HepG2 (cell line): ENCODE data around the gene GBA2. TPM values are rescaled to one million over a fixed set of nuclear protein-coding genes. Genes with fewer than 3 reads are reported as not detected.

Experiments
- ATAC-seq: fragments of 200-7000 bp; cut with Tn5 transposase; 3 replicates; pipeline ENCODE4 v1.9.1; 2020; ENCODE audit warnings: mild to moderate bottlenecking, moderate library complexity
- BruUV-seq: library from RNA; stranded (reverse); fragments of 400-500 nt; replicated peaks from 2 replicates; lab custom pipeline; 2021; lab: Mats Ljungman, UMichigan
- CTCF ChIA-PET: fragments of 300-600 bp; formaldehyde crosslinking; extraction: SDS; loops from one replicate; lab custom pipeline; 2021; ENCODE audit warnings: low total read pairs, inconsistent platforms, low intra/inter-chr PET ratio; lab: Yijun Ruan, JAX
- POLR2A ChIA-PET: fragments of 350-600 bp; sonication (Branson Sonifier 250); formaldehyde crosslinking; loops from one replicate; lab custom pipeline; 2020; ENCODE audit warnings: antibody characterized with exemption, inconsistent platforms; lab: Yijun Ruan, JAX
- DNase-seq: peaks from one replicate; pipeline ENCODE4 v3.0.0-alpha.2; 2015; ENCODE audit warnings: low spot score
- FAIRE-seq: peaks from 3 replicates; lab custom pipeline; 2011; peaks lifted over from hg19 to GRCh38; lab: Jason Lieb, UNC
- H2AFZ ChIP-seq: one replicate; pipeline ENCODE4 v1.6.1; 2011; ENCODE audit warnings: low read length, inconsistent platforms
- H3K27ac ChIP-seq: fragments of 300-600 bp; 3 replicates; pipeline ENCODE4 v1.8.0; 2011; ENCODE audit warnings: mixed run types, mild to moderate bottlenecking, mixed read lengths, low read length, inconsistent platforms; ENCODE audit not compliant: insufficient read depth; ENCODE audit errors: extremely low read length
- H3K27me3 ChIP-seq, 2 experiments: fragments of 200-600 bp in 1 of 2; 2 replicates in 1 of 2; 3 replicates in 1 of 2; pipeline versions ENCODE4 v1.6.0 to v1.8.0; 2011; ENCODE audit warnings: low read length in 2 of 2, mild to moderate bottlenecking in 2 of 2, moderate library complexity in 2 of 2, inconsistent platforms in 1 of 2; ENCODE audit not compliant: insufficient read depth in 2 of 2, control insufficient read depth in 1 of 2
- H3K36me3 ChIP-seq, 2 experiments: fragments of 200-600 bp in 1 of 2; replicated peaks in 1 of 2; 2 replicates in 1 of 2; 3 replicates in 1 of 2; pipeline versions ENCODE4 v1.5.1 to v1.8.0; 2011; ENCODE audit warnings: low read length in 2 of 2, inconsistent platforms in 1 of 2; ENCODE audit not compliant: insufficient read depth in 2 of 2, control insufficient read depth in 1 of 2
- H3K4me1 ChIP-seq: 2 replicates; pipeline ENCODE4 v1.5.1; 2012; ENCODE audit warnings: low read length, inconsistent platforms; ENCODE audit not compliant: insufficient read depth
- H3K4me2 ChIP-seq: 2 replicates; pipeline ENCODE4 v1.6.0; 2011; ENCODE audit warnings: low read depth, low read length, inconsistent platforms
- H3K4me3 ChIP-seq, 3 experiments: fragments of 200-600 bp in 1 of 3; sonication (generic), shearing (Covaris generic) in 1 of 3; replicated peaks in 1 of 3; 2 replicates each; pipeline ENCODE4 v1.5.1; 2011 to 2016; ENCODE audit warnings: low read length in 3 of 3, inconsistent platforms in 2 of 3, low read depth in 2 of 3, mild to moderate bottlenecking in 2 of 3, control low read depth in 1 of 3, mixed read lengths in 1 of 3; ENCODE audit not compliant: insufficient read depth in 1 of 3
- H3K79me2 ChIP-seq: one replicate; pipeline ENCODE4 v1.6.1; 2011; ENCODE audit warnings: low read length, inconsistent platforms; ENCODE audit not compliant: insufficient read depth
- H3K9ac ChIP-seq: 2 replicates; pipeline ENCODE4 v1.6.0; 2011; ENCODE audit warnings: mild to moderate bottlenecking, low read depth, low read length, inconsistent platforms; ENCODE audit not compliant: insufficient read depth
- H3K9me3 ChIP-seq: 2 replicates; pipeline ENCODE4 v1.5.1; 2012; ENCODE audit warnings: mild to moderate bottlenecking, low read length
- H4K20me1 ChIP-seq: 2 replicates; pipeline ENCODE4 v1.6.0; 2011; ENCODE audit warnings: inconsistent platforms, mild to moderate bottlenecking, low read length, moderate library complexity; ENCODE audit not compliant: insufficient read depth
- EHMT2 ChIP-seq: fragments of 200-600 bp; sonication (generic); IDR thresholded peaks from 2 replicates; pipeline ENCODE4 v1.7.0; 2017; ENCODE audit warnings: antibody characterized with exemption, low read depth, low read length, borderline replicate concordance
- MAFF ChIP-seq: IDR thresholded peaks from 2 replicates; pipeline ENCODE4 v1.6.1; 2011; ENCODE audit warnings: low read depth, low read length, improper control_type of control experiment
- MAFK ChIP-seq, 2 experiments: IDR thresholded peaks in 1 of 2; conservative IDR thresholded peaks in 1 of 2; 2 replicates each; pipeline ENCODE4 v1.6.1; 2011; ENCODE audit warnings: improper control_type of control experiment in 2 of 2, low read length in 2 of 2
- MTF1 ChIP-seq: sonication (generic); formaldehyde crosslinking; IDR thresholded peaks from 2 replicates; pipeline ENCODE4 v1.5.0; 2020; ENCODE audit warnings: missing genetic modification reagents
- NCOA5 ChIP-seq: sonication (generic); formaldehyde crosslinking; IDR thresholded peaks from 2 replicates; pipeline ENCODE4 v1.4.0; 2020; ENCODE audit warnings: missing genetic modification reagents
- RARA ChIP-seq: IDR thresholded peaks from 2 replicates; pipeline ENCODE4 v1.6.1; 2016; ENCODE audit warnings: missing genetic modification reagents, missing compliant biosample characterization
- RNF2 ChIP-seq: fragments of 450-650 bp; conservative IDR thresholded peaks from 2 replicates; pipeline ENCODE4 v1.6.1; 2016; ENCODE audit warnings: low read depth
- TFAP4 ChIP-seq: sonication (generic); IDR thresholded peaks from 2 replicates; pipeline ENCODE4 v1.6.1; 2016; ENCODE audit warnings: low read depth, borderline replicate concordance
- ZMYM2 ChIP-seq: sonication (generic); formaldehyde crosslinking; IDR thresholded peaks from 2 replicates; pipeline ENCODE4 v1.8.0; 2022; ENCODE audit warnings: mild to moderate bottlenecking, missing genetic modification reagents
- ZNF430 ChIP-seq: sonication (generic); formaldehyde crosslinking; IDR thresholded peaks from 2 replicates; pipeline ENCODE4 v1.9.0; 2021; ENCODE audit warnings: mild to moderate bottlenecking, missing genetic modification reagents
- ZNF720 ChIP-seq: sonication (generic); formaldehyde crosslinking; IDR thresholded peaks from 2 replicates; pipeline ENCODE4 v1.4.0; 2020; ENCODE audit warnings: missing genetic modification reagents
- ZSCAN12 ChIP-seq: sonication (generic); formaldehyde crosslinking; IDR thresholded peaks from 2 replicates; pipeline ENCODE4 v1.9.0; 2021; ENCODE audit warnings: mild to moderate bottlenecking, missing genetic modification reagents
- ZSCAN25 ChIP-seq: sonication (generic); formaldehyde crosslinking; IDR thresholded peaks from 2 replicates; pipeline ENCODE4 v1.8.0; 2022; ENCODE audit warnings: mild to moderate bottlenecking, missing genetic modification reagents
- WGBS: methylation state at CpG from one replicate; pipeline ENCODE4 v1.1.6; 2017; ENCODE audit warnings: low lambda C conversion rate; 5-methylcytosine and 5-hydroxymethylcytosine counted together
- in situ Hi-C: cut with HindIII; loops from 2 replicates; pipeline ENCODE4 v1.10.0; 2017; ENCODE audit warnings: low pct_unique_long_range_greater_than_20kb; ENCODE audit not compliant: extremely low pct_ligation_motif_present
- intact Hi-C: fragments of 100-400 bp; cut with micrococcal nuclease; formaldehyde crosslinking; loops from one replicate; pipeline ENCODE4 v1.10.0; 2022; ENCODE audit not compliant: unreplicated experiment
- polyA plus RNA-seq, 8 experiments: library from polyadenylated mRNA; depleted of rRNA in 3 of 8; stranded (reverse) in 7 of 8; unstranded in 1 of 8; fragments of >200 nt; fragmentation: Illumina TruSeq in 4 of 8; extraction: Trizol in 4 of 8; gene quantifications; 2 replicates each; pipeline versions ENCODE4 v1.2.1 to v1.2.3, GENCODE V29; 2011 to 2016; ENCODE audit warnings: low read depth in 4 of 8, missing spikeins in 1 of 8, mixed read lengths in 1 of 8; ENCODE audit not compliant: insufficient read depth in 1 of 8
- total RNA-seq, 5 experiments: library from RNA; depleted of rRNA; stranded (reverse); fragments of >200 nt; fragmentation: Illumina TruSeq; extraction: Trizol; gene quantifications; 2 replicates each; pipeline ENCODE4 v1.2.3, GENCODE V29; 2016; ENCODE audit warnings: low read depth in 1 of 5
- TF ChIP-seq, protein P1 (sequence below): sonication (generic); formaldehyde crosslinking; IDR thresholded peaks from 2 replicates; pipeline ENCODE4 v1.5.1; 2020; ENCODE audit warnings: mild to moderate bottlenecking, moderate library complexity, missing genetic modification reagents
- TF ChIP-seq, protein P2 (sequence below): sonication (generic); formaldehyde crosslinking; IDR thresholded peaks from 2 replicates; pipeline ENCODE4 v1.4.0; 2020; ENCODE audit warnings: missing genetic modification reagents

The GBA2 gene
- total and polyA plus RNA-seq, 2 of the 13 experiments (the other 11 are each of a cell fraction or from before 2014, with no cell fraction given) = 37.5 to 86.1 TPM

GRCh38 chr9:35767458-35767857 lies 18.4 kb upstream of the GBA2 start:
- FAIRE-seq (no peak), DNase-seq (no peak), ATAC-seq (no peak)
- 93% methylated on average over 1 of the region's 1 CpG for WGBS
- no TSS peak for BruUV-seq
- no peak overlapping the region for H2AFZ ChIP-seq
- POLR2A ChIA-PET = no interaction called here
- H3K4me2 ChIP-seq = no peak overlapping the region
- peaks cover 26% of the 10 kb centered on the region for H3K4me1 ChIP-seq
- H3K27ac ChIP-seq = no peak overlapping the region
- peaks cover 14% of the 10 kb centered on the region for H3K79me2 ChIP-seq
- TF ChIP-seq MAFF (peak; percentile 56; the same call in 1 of the 2 replicates), NCOA5 (CRISPR knock-in tag) (no peak), MAFK (conservative IDR thresholded peaks at IDR 0.05 in 1 of 2, IDR thresholded peaks at IDR 0.05 in 1 of 2; ENCODE audit: low read length in 2 of 2) (peak; percentile 70 to 73)
- in situ Hi-C loops = no loop called here
- CTCF ChIA-PET = no interaction called here
- H3K27me3 ChIP-seq = no peaks in the 10 kb centered on the region
- no peaks in the 10 kb centered on the region for H3K9me3 ChIP-seq
- intact Hi-C loops = no loop called here
- H3K9ac ChIP-seq = no peak overlapping the region
- H3K4me3 ChIP-seq = no peak overlapping the region
- H4K20me1 ChIP-seq = no peaks in the 10 kb centered on the region
- no peaks in the 10 kb centered on the region for H3K36me3 ChIP-seq

DNA sequence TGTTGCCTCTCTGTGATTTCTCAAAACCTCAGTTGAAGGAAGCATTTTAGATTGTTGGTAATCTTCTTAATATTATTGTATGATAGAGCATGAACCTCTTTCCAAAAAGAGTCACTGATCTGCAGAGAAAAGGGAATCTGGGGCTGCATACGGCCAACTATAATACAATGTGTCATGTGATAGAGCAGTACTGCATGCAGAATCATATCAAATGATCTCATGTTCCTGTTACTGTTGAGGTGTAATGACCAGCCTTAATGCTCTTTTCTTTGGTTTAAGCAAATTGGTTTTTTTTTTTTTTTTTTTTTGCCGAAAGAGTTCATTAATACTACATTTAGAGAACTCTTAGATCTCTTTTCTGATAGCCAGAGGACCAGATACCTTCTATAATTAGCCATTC lies 18.0 kb upstream of the GBA2 start:
- no peak for FAIRE-seq
- no peaks in the 10 kb centered on the region for H3K27me3 ChIP-seq
- no peak overlapping the region for H3K4me2 ChIP-seq
- ChIA-PET POLR2A (no interaction called here), CTCF (no interaction called here)
- TF ChIP-seq ZNF430 (CRISPR knock-in tag) = no peak
- TF ChIP-seq, protein P1, sequence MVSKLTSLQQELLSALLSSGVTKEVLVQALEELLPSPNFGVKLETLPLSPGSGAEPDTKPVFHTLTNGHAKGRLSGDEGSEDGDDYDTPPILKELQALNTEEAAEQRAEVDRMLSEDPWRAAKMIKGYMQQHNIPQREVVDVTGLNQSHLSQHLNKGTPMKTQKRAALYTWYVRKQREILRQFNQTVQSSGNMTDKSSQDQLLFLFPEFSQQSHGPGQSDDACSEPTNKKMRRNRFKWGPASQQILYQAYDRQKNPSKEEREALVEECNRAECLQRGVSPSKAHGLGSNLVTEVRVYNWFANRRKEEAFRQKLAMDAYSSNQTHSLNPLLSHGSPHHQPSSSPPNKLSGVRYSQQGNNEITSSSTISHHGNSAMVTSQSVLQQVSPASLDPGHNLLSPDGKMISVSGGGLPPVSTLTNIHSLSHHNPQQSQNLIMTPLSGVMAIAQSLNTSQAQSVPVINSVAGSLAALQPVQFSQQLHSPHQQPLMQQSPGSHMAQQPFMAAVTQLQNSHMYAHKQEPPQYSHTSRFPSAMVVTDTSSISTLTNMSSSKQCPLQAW (CRISPR knock-in tag) = no peak
- no peak for TF ChIP-seq EHMT2
- no peak for TF ChIP-seq RNF2
- no peak for TF ChIP-seq ZSCAN12
- TF ChIP-seq MTF1 (CRISPR knock-in tag) = no peak
- no peak for TF ChIP-seq TFAP4
- TF ChIP-seq ZSCAN25 (CRISPR knock-in tag) = no peak
- TF ChIP-seq ZMYM2 (CRISPR knock-in tag) = no peak
- TF ChIP-seq RARA (CRISPR knock-in tag) = no peak
- TF ChIP-seq, protein P2, sequence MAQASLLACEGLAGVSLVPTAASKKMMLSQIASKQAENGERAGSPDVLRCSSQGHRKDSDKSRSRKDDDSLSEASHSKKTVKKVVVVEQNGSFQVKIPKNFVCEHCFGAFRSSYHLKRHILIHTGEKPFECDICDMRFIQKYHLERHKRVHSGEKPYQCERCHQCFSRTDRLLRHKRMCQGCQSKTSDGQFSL = no peak
- no peak for TF ChIP-seq ZNF720 (CRISPR knock-in tag)
- no peaks in the 10 kb centered on the region for H3K36me3 ChIP-seq
- WGBS = 98% methylated on average over 2 of the region's 2 CpGs
- H3K27ac ChIP-seq = no peak overlapping the region
- ATAC-seq = no peak
- H3K79me2 ChIP-seq = peaks cover 14% of the 10 kb centered on the region
- H3K4me1 ChIP-seq = peaks cover 22% of the 10 kb centered on the region
- no peaks in the 10 kb centered on the region for H4K20me1 ChIP-seq
- H3K4me3 ChIP-seq = no peak overlapping the region
- no peak overlapping the region for H2AFZ ChIP-seq
- in situ Hi-C loops (no loop called here), intact Hi-C loops (no loop called here)
- no TSS peak for BruUV-seq
- no peaks in the 10 kb centered on the region for H3K9me3 ChIP-seq
- no peak for DNase-seq
- no peak overlapping the region for H3K9ac ChIP-seq
